Jurkat, Clone E6-1 (cell line): Measurements from ENCODE around the gene TACC3.

Source experiments
- DNase-seq: peaks from one replicate; pipeline ENCODE4 v3.0.0-alpha.2; 2011; ENCODE audit warnings: low read depth, low spot score
- H3K4me3 ChIP-seq: 2 replicates; pipeline ENCODE4 v1.5.1; 2011; ENCODE audit warnings: mild to moderate bottlenecking, low read length, control low read depth, moderate library complexity

Gene TACC3

GRCh38 chr4:1780435-1780834, 59.1 kb downstream of the TACC3 start:
- H3K4me3 ChIP-seq, result no peak overlapping the region
- no peak for DNase-seq

- no peak overlapping the region for H3K4me3 ChIP-seq
- no peak for DNase-seq
Measured at GRCh38 chr4:1783015-1783414, 61.7 kb downstream of the TACC3 start.

GRCh38 chr4:1783970-1784369, 62.6 kb downstream of the TACC3 start:
- no peak for DNase-seq
- no peak overlapping the region for H3K4me3 ChIP-seq

GRCh38 chr4:1784395-1784788, 63.1 kb downstream of the TACC3 start:
- no peak for DNase-seq

GRCh38 chr4:1784789-1785591, 63.7 kb downstream of the TACC3 start:
- no peak overlapping the region for H3K4me3 ChIP-seq
- no peak for DNase-seq

More at GRCh38 chr4:1784395-1784788, 63.1 kb downstream of the TACC3 start:
- H3K4me3 ChIP-seq, result no peak overlapping the region

GRCh38 chr4:1785592-1785991, 64.3 kb downstream of the TACC3 start:
- H3K4me3 ChIP-seq, result no peak overlapping the region
- DNase-seq, result no peak

- no peak for DNase-seq
- no peak overlapping the region for H3K4me3 ChIP-seq
Measured at GRCh38 chr4:1786544-1787362, 65.4 kb downstream of the TACC3 start.

- no peak overlapping the region for H3K4me3 ChIP-seq
- no peak for DNase-seq
Measured at GRCh38 chr4:1787411-1788077, 66.2 kb downstream of the TACC3 start.

GRCh38 chr4:1788254-1788973, 67.1 kb downstream of the TACC3 start:
- DNase-seq, result no peak
- H3K4me3 ChIP-seq, result no peak overlapping the region

- H3K4me3 ChIP-seq, result no peak overlapping the region
- DNase-seq, result no peak
Measured at GRCh38 chr4:1789552-1789951, 68.2 kb downstream of the TACC3 start.

- H3K4me3 ChIP-seq, result no peak overlapping the region
- no peak for DNase-seq
Measured at GRCh38 chr4:1790005-1790404, 68.7 kb downstream of the TACC3 start.

GRCh38 chr4:1792158-1792831, 71.0 kb downstream of the TACC3 start:
- DNase-seq, result no peak
- no peak overlapping the region for H3K4me3 ChIP-seq

- DNase-seq, result no peak
- H3K4me3 ChIP-seq, result peak within 1 kb of the TSS; percentile 34
Measured at GRCh38 chr4:1792832-1793495, 71.6 kb downstream of the TACC3 start, which contains the start of gene FGFR3. TSS of gene FGFR3 (plus strand) at chr4:1793293. CDS start at chr4:1793935, 642 bp downstream.

- H3K4me3 ChIP-seq, result peak overlapping the region; percentile 34
- no peak for DNase-seq
Measured at GRCh38 chr4:1793496-1793840, 72.1 kb downstream of the TACC3 start.

GRCh38 chr4:1793940-1794808, 72.9 kb downstream of the TACC3 start:
- peak overlapping the region; percentile 29 for H3K4me3 ChIP-seq
- no peak for DNase-seq
